ENCODE measurements around the gene CFAP61.

Gene CFAP61

DNA sequence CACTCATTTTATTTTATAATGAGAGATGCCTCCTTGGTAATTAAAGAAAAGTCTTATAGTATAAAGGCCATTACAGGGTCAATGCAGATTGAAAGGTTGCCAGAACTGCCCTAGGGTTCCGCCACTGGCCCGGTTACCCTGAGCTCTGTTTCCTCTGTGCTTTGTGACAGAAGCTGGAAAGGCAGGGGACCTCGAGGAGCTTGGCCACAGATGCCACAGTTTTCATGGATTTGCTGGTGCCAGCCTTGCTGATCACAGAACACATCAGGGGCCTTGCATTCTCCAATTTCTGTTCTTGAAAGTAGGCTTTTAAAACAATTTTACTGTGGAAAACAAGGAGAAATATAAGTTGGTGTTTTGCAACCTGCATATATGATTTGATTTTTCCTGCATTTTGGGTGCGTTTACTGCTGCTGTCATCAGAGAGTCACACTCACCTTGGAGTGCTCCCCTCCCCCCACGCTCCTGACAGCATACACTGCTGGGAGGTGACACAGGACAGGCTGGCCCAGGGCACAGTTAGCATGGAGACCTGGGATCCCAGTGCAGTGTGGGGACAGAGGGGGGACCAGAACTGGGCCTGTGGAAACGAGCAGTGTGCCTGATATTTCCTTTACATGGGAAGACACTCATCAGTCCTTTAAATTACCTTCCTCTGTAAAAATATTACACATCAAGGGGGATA is 142.8 kb downstream of the CFAP61 start:
- DNase-seq (ENCODE audit: low read depth) = no peak
- H3K4me3 ChIP-seq (ENCODE audit: control insufficient read depth, low read depth, low read length) = no peak overlapping the region
- TF ChIP-seq, protein P1, sequence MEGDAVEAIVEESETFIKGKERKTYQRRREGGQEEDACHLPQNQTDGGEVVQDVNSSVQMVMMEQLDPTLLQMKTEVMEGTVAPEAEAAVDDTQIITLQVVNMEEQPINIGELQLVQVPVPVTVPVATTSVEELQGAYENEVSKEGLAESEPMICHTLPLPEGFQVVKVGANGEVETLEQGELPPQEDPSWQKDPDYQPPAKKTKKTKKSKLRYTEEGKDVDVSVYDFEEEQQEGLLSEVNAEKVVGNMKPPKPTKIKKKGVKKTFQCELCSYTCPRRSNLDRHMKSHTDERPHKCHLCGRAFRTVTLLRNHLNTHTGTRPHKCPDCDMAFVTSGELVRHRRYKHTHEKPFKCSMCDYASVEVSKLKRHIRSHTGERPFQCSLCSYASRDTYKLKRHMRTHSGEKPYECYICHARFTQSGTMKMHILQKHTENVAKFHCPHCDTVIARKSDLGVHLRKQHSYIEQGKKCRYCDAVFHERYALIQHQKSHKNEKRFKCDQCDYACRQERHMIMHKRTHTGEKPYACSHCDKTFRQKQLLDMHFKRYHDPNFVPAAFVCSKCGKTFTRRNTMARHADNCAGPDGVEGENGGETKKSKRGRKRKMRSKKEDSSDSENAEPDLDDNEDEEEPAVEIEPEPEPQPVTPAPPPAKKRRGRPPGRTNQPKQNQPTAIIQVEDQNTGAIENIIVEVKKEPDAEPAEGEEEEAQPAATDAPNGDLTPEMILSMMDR (IDR thresholded peaks at IDR 0.05; ENCODE audit: control insufficient read depth, insufficient read depth, low read depth, low read length, missing control alignments) = no peak

DNA sequence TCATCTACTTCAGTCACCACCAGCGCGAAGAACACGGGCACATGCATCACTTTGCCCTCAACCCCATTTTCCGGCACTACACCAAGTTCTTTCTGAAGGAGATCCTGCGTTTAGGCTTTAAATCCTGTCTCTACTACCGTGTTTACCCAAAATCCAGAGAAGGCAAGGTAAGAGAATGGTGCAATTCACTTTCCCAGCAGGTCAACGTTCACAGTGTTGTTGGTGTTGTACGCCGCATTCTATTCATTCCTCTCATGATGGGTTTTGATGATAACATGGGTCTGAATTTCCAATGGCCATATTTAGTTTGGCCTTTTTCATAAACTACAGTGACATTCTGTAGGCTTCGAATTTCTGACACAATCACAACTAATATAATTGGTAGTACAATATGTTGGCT is 144.3 kb downstream of the CFAP61 start:
- TF ChIP-seq, protein P1 (IDR thresholded peaks at IDR 0.05; ENCODE audit: control insufficient read depth, insufficient read depth, low read depth, low read length, missing control alignments) = no peak
- H3K4me3 ChIP-seq (ENCODE audit: control insufficient read depth, low read depth, low read length) = no peak overlapping the region
- DNase-seq (ENCODE audit: low read depth) = no peak

DNA sequence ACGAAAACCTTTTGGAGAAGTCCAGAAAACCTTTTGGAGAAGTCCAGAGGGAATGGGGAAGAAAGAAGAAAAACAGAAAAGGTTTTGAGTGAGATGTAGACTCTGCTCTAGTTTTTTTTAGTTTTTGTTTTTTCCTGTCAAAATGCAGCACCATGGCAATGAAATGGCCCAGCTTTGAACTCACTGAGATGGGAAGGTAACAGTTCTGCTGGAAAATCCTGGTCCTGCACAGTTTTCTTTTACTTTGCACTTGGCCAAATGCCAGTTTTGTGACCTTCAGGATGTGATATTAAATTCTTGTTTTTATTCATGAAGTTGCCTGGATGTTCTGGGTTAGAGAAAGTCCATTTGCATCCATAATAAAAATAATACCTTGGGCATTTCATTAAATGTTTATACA is 145.7 kb downstream of the CFAP61 start:
- no peak overlapping the region for H3K4me3 ChIP-seq (ENCODE audit: control insufficient read depth, low read depth, low read length)
- TF ChIP-seq, protein P1 (IDR thresholded peaks at IDR 0.05; ENCODE audit: control insufficient read depth, insufficient read depth, low read depth, low read length, missing control alignments) = no peak
- DNase-seq (ENCODE audit: low read depth) = no peak

DNA sequence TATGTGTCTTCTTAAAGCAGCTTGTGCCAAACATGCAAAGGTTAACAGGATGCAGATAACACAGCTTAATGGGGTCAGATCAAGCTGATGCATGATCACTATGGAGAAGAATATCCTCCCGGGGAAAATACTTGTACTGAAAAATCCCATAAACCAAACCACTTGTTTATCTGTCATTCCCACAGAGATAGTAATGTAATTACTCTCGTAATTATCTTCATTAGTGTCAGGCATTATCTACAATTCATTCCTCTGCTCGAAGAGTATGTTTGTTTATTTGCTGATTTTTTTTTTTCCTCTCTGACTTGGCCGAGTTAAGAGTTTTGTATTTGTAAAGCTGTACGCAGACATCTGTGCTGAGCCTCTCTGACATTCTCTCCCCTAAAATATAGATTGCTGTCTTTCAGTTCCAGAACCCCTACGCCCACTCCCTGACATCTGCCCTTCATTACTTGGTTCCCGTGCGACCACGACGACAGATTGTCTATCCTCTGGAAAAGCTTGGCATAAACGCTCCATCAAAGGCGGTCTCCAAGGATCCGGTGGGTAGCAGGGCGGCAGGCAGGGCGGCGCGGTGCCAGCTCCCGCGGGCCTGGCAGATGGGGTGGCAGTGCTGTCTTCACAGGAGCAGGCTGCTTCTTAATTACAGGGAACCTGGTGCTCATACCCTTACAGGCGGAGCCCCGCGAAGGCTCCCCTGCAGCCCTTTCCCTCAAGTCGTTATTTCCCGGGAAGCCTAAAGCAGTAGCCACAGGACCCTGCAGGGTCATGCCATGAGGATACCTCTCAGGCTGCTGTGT is 147.2 kb downstream of the CFAP61 start:
- H3K4me3 ChIP-seq (ENCODE audit: control insufficient read depth, low read depth, low read length) = no peak overlapping the region
- TF ChIP-seq, protein P1 (IDR thresholded peaks at IDR 0.05; ENCODE audit: control insufficient read depth, insufficient read depth, low read depth, low read length, missing control alignments) = no peak
- DNase-seq (ENCODE audit: low read depth) = no peak

DNA sequence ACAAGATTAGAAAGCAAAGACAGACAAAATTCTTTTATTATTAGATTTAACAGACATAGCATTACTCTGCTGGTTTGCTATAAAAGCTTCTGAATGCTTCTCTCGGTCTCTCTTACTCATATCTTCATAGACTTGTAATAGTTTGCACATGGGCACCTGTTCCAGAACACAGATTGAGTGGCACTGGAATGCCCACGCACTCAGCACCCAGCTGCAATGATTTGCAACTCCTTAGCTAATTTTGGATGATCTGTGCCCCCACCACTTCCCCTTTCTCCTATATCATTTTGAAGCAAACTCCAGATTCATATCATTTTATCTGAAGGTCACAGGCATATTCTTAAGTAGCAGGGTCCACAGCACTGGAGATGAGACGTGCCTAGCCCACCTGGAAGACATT is 148.8 kb downstream of the CFAP61 start:
- TF ChIP-seq, protein P1 (IDR thresholded peaks at IDR 0.05; ENCODE audit: control insufficient read depth, insufficient read depth, low read depth, low read length, missing control alignments) = no peak
- H3K4me3 ChIP-seq (ENCODE audit: control insufficient read depth, low read depth, low read length) = no peak overlapping the region
- no peak for DNase-seq (ENCODE audit: low read depth)

DNA sequence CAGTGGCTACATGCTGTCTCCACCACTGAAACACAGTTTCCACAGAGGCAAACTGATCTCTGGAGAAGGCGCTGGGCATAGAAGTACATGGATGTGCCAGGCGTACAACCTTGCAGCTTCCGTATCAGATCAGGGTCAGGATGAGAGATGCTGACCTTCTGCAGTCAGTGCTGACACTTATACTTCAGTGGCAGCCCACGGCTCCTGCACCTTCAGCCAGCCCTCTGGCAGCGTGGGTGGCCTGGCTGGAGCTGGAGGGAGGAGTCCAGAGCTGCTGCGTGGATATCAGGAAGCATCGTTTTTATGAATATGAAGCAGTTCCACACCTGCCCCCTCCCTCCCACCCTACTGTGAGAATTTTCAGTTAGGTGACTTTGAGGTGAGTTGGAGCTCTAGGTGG is 149.3 kb downstream of the CFAP61 start:
- TF ChIP-seq, protein P1 (IDR thresholded peaks at IDR 0.05; ENCODE audit: control insufficient read depth, insufficient read depth, low read depth, low read length, missing control alignments) = no peak
- no peak overlapping the region for H3K4me3 ChIP-seq (ENCODE audit: control insufficient read depth, low read depth, low read length)
- no peak for DNase-seq (ENCODE audit: low read depth)
